HepG2 (cell line): Measurements from ENCODE around the gene RGS19. TPM values are rescaled to one million over a fixed set of nuclear protein-coding genes. Genes with fewer than 3 reads are reported as not detected.
A peak's percentile ranks its signal among the peaks of the same experiment; 100 is the strongest.

Source experiments
- BATF2 ChIP-seq: sonication (generic); formaldehyde crosslinking; IDR thresholded peaks from 2 replicates; pipeline ENCODE4 v1.8.0; 2022; ENCODE audit warnings: mild to moderate bottlenecking, missing genetic modification reagents, moderate library complexity
- CCAR2 ChIP-seq: fragments of 200-400 bp; formaldehyde crosslinking; optimal IDR thresholded peaks from 2 replicates; pipeline ENCODE3; 2018; ENCODE audit warnings: low read depth, mild to moderate bottlenecking, low read length, moderate library complexity
- FOXK1 ChIP-seq: sonication (generic); formaldehyde crosslinking; IDR thresholded peaks from 2 replicates; pipeline ENCODE4 v1.4.0; 2020; ENCODE audit warnings: low read depth, missing genetic modification reagents, borderline replicate concordance
- GRHL1 ChIP-seq: sonication (generic); formaldehyde crosslinking; conservative IDR thresholded peaks from 2 replicates; pipeline ENCODE4 v1.8.0; 2022; ENCODE audit warnings: missing genetic modification reagents
- GTF3A ChIP-seq: sonication (generic); formaldehyde crosslinking; conservative IDR thresholded peaks from 2 replicates; pipeline ENCODE4 v1.4.0; 2020; ENCODE audit warnings: mild to moderate bottlenecking, missing genetic modification reagents
- HOXA5 ChIP-seq: sonication (generic); formaldehyde crosslinking; IDR thresholded peaks from 2 replicates; pipeline ENCODE4 v1.4.0; 2020; ENCODE audit warnings: missing genetic modification reagents
- KIAA2018 ChIP-seq: sonication (generic); formaldehyde crosslinking; IDR thresholded peaks from 2 replicates; pipeline ENCODE4 v1.5.0; 2020; ENCODE audit warnings: mild to moderate bottlenecking, missing genetic modification reagents, borderline replicate concordance
- KLF15 ChIP-seq: sonication (generic); formaldehyde crosslinking; IDR thresholded peaks from 2 replicates; pipeline ENCODE4 v1.8.1; 2023; ENCODE audit warnings: borderline replicate concordance, mild to moderate bottlenecking, inconsistent platforms, missing genetic modification reagents, mixed read lengths
- KLF6 ChIP-seq: IDR thresholded peaks from 2 replicates; pipeline ENCODE4 v1.8.0; 2016; ENCODE audit warnings: missing biosample characterization, missing genetic modification reagents
- MYNN ChIP-seq: sonication (generic); formaldehyde crosslinking; IDR thresholded peaks from 2 replicates; pipeline ENCODE4 v1.4.0; 2020; ENCODE audit warnings: mild to moderate bottlenecking, low read depth, missing genetic modification reagents
- SMARCE1 ChIP-seq: fragments of 450-650 bp; IDR thresholded peaks from 2 replicates; pipeline ENCODE4 v1.6.1; 2017; ENCODE audit warnings: borderline replicate concordance
- U2AF1 ChIP-seq: fragments of 200-400 bp; formaldehyde crosslinking; optimal IDR thresholded peaks from 2 replicates; pipeline ENCODE3; 2017; ENCODE audit warnings: mild to moderate bottlenecking, low read depth, low read length
- ZBTB21 ChIP-seq: sonication (generic); formaldehyde crosslinking; IDR thresholded peaks from 2 replicates; pipeline ENCODE4 v1.4.0; 2020; ENCODE audit warnings: missing genetic modification reagents
- ZNF232 ChIP-seq: sonication (generic); formaldehyde crosslinking; IDR thresholded peaks from 2 replicates; pipeline ENCODE4 v1.4.0; 2020; ENCODE audit warnings: missing genetic modification reagents, borderline replicate concordance
- ZNF530 ChIP-seq: sonication (generic); formaldehyde crosslinking; IDR thresholded peaks from 2 replicates; pipeline ENCODE4 v1.5.0; 2020; ENCODE audit warnings: low read depth, mild to moderate bottlenecking, missing genetic modification reagents
- ZNF644 ChIP-seq: IDR thresholded peaks from 2 replicates; pipeline ENCODE4 v1.6.1; 2016; ENCODE audit warnings: low read depth
- ZNF709 ChIP-seq: sonication (generic); formaldehyde crosslinking; IDR thresholded peaks from 2 replicates; pipeline ENCODE4 v1.5.0; 2020; ENCODE audit warnings: mild to moderate bottlenecking, missing genetic modification reagents
- ZNF749 ChIP-seq: sonication (generic); formaldehyde crosslinking; IDR thresholded peaks from 2 replicates; pipeline ENCODE4 v1.8.0; 2022; ENCODE audit warnings: mild to moderate bottlenecking, missing genetic modification reagents, moderate library complexity, borderline replicate concordance
- ZNF775 ChIP-seq: sonication (generic); formaldehyde crosslinking; IDR thresholded peaks from 2 replicates; pipeline ENCODE4 v1.4.0; 2020; ENCODE audit warnings: missing genetic modification reagents, mild to moderate bottlenecking, moderate library complexity, borderline replicate concordance
- ZNF792 ChIP-seq: IDR thresholded peaks from 2 replicates; pipeline ENCODE4 v1.6.1; 2016
- ZSCAN12 ChIP-seq: sonication (generic); formaldehyde crosslinking; IDR thresholded peaks from 2 replicates; pipeline ENCODE4 v1.9.0; 2021; ENCODE audit warnings: mild to moderate bottlenecking, missing genetic modification reagents
- polyA plus RNA-seq, 8 experiments: library from polyadenylated mRNA; depleted of rRNA in 3 of 8; stranded (reverse) in 7 of 8; unstranded in 1 of 8; fragments of >200 nt; fragmentation: Illumina TruSeq in 4 of 8; extraction: Trizol in 4 of 8; gene quantifications; 2 replicates each; pipeline versions ENCODE4 v1.2.1 to v1.2.3, GENCODE V29; 2011 to 2016; ENCODE audit warnings: low read depth in 4 of 8, missing spikeins in 1 of 8, mixed read lengths in 1 of 8; ENCODE audit not compliant: insufficient read depth in 1 of 8
- total RNA-seq, 5 experiments: library from RNA; depleted of rRNA; stranded (reverse); fragments of >200 nt; fragmentation: Illumina TruSeq; extraction: Trizol; gene quantifications; 2 replicates each; pipeline ENCODE4 v1.2.3, GENCODE V29; 2016; ENCODE audit warnings: low read depth in 1 of 5

RGS19 gene
- total and polyA plus RNA-seq, 2 of the 13 experiments (the other 11 are each of a cell fraction or from before 2014, with no cell fraction given), result 10.7 to 11.9 TPM

GRCh38 chr20:64069614-64070243, 9.6 kb downstream of the RGS19 start (continued):
- TF ChIP-seq ZNF709 (CRISPR knock-in tag) (no peak), ZNF232 (no peak), ZNF644 (CRISPR knock-in tag) (no peak), ZNF775 (CRISPR knock-in tag) (no peak), KLF6 (CRISPR knock-in tag) (no peak), KLF15 (CRISPR knock-in tag) (no peak), KIAA2018 (no peak), GTF3A (no peak), ZSCAN12 (no peak), SMARCE1 (no peak), MYNN (CRISPR knock-in tag) (no peak), U2AF1 (peak; percentile 90), ZBTB21 (0 out of 2 replicates have a peak, but pooled peaks have one; percentile 6), ZNF530 (CRISPR knock-in tag) (no peak), CCAR2 (no peak), ZNF792 (CRISPR knock-in tag) (no peak), ZNF749 (CRISPR knock-in tag) (no peak), HOXA5 (CRISPR knock-in tag) (no peak), BATF2 (CRISPR knock-in tag) (no peak), GRHL1 (CRISPR knock-in tag) (no peak), FOXK1 (no peak)
